GM12864 (cell line): ENCODE results near the gene SHISAL2B.

ENCODE experiments used
- DNase-seq: peaks from one replicate; pipeline ENCODE4 v3.0.0-alpha.2; 2011; ENCODE audit warnings: low read depth
- H3K4me3 ChIP-seq: 2 replicates; pipeline ENCODE4 v1.5.1; 2011; ENCODE audit warnings: mild to moderate bottlenecking, low read depth, low read length, control low read depth
- TF ChIP-seq, protein P1 (sequence below): IDR thresholded peaks from 2 replicates; pipeline ENCODE4 v1.5.1; 2011; ENCODE audit warnings: low read depth, mild to moderate bottlenecking, moderate library complexity, low read length, control low read depth, inconsistent platforms; ENCODE audit errors: missing control alignments

SHISAL2B gene

DNA sequence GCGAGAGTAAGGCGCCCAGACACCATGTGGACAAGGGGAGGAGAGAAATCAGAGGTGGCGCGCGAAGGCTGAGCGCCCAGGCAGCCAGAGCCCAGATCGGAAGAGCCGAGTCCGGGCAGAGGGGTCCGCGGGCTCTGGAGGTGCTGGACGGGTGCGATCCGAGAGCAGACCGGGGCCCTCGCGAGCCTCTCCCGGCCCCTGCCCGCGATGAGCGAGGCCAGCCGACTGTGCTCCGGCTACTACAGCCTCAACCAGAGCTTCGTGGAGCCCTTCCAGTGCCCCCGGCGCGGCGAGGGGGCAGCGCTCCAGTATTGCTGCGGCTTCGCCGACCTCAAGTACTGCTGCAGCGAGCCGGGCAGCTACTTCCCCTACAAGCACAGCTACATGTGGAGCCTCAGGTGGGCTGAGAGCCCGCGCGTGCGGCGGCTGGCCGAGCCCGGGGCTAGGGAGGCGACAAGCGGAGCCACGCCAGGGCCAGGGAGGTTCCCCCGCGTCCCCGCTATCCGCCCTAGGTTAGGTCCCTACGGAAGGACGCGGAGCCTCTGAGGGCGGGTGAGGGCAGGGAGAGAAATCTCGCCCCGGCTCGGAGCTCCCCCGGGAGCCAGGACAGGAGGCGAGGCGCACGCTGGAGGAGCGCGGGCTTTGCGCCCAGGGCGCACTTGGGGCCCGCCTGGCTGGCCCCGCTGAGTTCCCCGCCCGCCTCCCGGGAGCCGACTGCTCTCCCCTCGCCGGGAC, at the start of gene SHISAL2B:
TSS of gene SHISAL2B (plus strand) at position 87 of the 735 bp plus-strand sequence. CDS start at position 208, 121 bp downstream.
- DNase-seq, result no peak
- TF ChIP-seq, protein P1, sequence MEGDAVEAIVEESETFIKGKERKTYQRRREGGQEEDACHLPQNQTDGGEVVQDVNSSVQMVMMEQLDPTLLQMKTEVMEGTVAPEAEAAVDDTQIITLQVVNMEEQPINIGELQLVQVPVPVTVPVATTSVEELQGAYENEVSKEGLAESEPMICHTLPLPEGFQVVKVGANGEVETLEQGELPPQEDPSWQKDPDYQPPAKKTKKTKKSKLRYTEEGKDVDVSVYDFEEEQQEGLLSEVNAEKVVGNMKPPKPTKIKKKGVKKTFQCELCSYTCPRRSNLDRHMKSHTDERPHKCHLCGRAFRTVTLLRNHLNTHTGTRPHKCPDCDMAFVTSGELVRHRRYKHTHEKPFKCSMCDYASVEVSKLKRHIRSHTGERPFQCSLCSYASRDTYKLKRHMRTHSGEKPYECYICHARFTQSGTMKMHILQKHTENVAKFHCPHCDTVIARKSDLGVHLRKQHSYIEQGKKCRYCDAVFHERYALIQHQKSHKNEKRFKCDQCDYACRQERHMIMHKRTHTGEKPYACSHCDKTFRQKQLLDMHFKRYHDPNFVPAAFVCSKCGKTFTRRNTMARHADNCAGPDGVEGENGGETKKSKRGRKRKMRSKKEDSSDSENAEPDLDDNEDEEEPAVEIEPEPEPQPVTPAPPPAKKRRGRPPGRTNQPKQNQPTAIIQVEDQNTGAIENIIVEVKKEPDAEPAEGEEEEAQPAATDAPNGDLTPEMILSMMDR, result no peak
- no peak within 1 kb of the TSS for H3K4me3 ChIP-seq

DNA sequence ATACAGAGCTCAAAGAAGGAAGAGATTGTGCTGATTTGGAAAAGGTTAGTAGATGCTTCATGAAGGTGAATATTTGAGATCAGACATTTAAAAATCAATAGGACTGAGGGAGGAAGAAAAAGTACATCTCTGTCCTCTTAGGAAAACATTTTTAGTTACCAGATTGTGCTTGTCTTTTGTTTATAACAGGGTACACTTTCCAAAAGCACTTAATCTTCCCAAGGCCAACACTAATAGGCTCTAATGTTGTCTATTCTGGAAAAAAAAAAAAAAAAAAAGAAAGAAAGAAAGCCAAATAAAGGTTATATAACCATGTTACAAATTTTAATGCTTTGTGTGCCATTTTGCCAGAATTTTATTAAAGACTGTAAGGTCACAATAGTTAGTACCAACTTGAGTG, 45.5 kb upstream of the SHISAL2B start:
- TF ChIP-seq, protein P1, result no peak
- H3K4me3 ChIP-seq, result no peak overlapping the region
- no peak for DNase-seq

DNA sequence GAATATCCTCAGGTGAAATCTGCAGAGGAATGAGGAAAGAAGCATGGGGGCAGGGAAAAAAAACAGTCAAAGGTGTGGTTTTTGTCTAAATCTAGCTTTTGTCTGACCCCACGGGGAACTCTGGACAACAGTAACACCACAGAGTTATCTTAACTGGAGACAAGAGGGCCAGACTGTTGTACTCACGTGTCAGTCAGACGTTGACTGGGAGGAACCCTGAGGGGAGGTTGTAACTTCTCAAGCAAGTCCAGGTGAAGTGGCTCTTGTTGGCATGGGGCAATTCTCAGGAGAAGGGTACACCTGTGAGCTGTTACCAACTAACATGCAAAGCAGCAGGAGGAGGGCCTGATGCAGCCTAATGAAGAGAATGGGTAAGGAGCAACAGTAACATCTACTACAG, 44.1 kb upstream of the SHISAL2B start:
- TF ChIP-seq, protein P1, result no peak
- no peak for DNase-seq
- no peak overlapping the region for H3K4me3 ChIP-seq

DNA sequence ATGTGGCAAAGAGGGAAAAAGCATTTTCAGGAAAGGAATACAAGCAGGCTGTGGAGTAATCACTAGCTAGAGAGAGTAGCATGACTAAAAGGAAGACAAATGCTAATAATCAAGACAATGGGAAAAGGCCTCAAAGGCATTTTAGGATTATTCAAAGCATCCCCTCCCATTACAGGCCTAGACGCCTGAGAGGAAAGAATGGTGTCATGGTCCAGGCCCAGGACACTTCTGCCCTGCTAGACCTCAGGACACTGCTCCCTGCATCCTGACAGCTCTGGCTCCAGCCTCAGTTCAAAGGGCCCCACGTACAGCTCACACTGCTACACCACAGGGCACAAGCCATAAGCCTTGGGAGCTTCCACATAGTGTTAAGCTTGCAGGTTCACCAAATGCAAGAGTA, 40.8 kb upstream of the SHISAL2B start:
- no peak for DNase-seq
- TF ChIP-seq, protein P1, result no peak
- no peak overlapping the region for H3K4me3 ChIP-seq

DNA sequence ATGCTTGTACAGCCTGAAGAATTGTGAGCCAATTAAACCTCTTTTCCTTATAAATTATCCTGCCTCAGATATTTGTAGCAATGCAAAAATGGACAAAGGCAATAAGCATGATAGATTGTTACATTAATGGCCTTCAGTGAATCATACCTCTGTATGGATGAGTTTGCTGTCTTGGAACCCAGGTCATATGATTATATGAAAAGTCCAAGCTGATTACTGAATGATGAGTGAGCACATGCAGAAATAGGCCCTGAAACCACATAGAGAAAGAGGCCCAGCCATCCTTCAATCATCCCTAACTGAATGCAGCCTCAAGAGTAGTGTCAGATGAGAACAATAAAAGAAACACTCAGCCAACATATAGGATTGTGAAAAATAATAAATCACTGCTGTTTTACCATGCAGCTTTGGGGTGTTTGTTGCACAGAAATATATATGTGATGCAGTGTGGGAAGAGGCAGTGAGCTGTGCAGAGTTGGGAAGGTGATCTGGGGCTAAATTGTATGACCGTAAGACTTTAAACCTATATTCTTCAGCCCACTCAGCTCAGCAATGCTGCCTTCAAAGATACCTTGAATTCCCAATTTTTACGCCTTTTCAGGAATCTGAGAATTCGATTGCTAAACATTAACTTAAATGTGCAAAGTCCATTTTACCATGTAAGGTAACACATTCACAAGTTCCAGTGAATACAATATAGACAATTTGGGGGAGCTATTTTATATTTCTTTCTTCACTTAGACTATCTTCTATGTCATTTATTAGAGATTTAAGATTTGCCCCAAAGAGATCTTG, 36.3 kb upstream of the SHISAL2B start:
- TF ChIP-seq, protein P1, result no peak
- H3K4me3 ChIP-seq, result no peak overlapping the region
- DNase-seq, result no peak

DNA sequence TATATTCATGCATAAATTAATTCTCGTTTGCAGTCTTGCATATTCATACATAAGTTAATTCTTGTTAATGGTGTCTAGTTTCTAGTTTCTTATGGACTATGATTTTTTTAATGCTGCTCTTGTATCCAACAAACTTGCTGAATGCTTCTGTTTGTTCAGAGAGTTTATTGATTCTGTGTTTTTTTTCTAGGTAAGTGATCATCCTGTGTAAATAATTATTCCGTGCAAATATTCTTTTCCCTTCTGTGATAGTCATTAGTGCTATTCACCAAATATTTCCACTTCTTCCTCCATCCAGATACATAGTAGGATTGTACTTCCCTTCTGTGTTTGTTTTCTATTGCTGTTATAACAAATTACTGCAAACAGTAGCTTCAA, 35.8 kb upstream of the SHISAL2B start:
- no peak for DNase-seq
- TF ChIP-seq, protein P1, result no peak
- H3K4me3 ChIP-seq, result no peak overlapping the region

DNA sequence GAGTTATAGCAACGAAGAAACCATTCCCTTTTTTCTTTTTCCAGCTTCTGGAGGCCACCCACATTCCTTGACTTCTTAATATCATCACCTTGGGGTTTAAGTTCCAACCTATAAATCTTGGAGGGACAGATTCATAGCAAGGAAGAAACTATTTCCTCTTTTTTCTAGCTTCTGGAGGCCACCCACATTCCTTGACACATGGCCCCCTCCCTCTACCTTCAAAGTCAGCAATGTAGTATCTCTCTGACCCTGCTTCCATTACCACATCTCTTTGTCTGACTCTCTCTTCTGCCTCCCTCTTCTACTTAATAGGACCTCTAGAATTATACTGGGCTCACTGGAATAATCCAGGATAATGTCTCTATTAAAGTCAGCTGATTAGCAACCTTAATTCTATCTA, 34.7 kb upstream of the SHISAL2B start:
- DNase-seq, result no peak
- TF ChIP-seq, protein P1, result no peak

More for the DNA sequence above, 34.7 kb upstream of the SHISAL2B start:
- no peak overlapping the region for H3K4me3 ChIP-seq
